H1 (cell line): ENCODE results near the gene KCNJ18. TPM values are rescaled to one million over a fixed set of nuclear protein-coding genes. Genes with fewer than 3 reads are reported as not detected.

Experiments used
- CTCF ChIA-PET: fragments of 300-600 bp; sonication (Branson Sonifier 250); formaldehyde crosslinking; loops from one replicate; lab custom pipeline; 2021; ENCODE audit not compliant: partially characterized antibody; lab: Charles Lee
- POLR2A ChIA-PET: fragments of 300-600 bp; sonication (Branson Sonifier 250); formaldehyde crosslinking; loops from one replicate; lab custom pipeline; 2021; ENCODE audit warnings: inconsistent platforms; ENCODE audit not compliant: partially characterized antibody; lab: Charles Lee
- DNase-seq, 2 experiments: peaks; one replicate each; pipeline versions ENCODE4 v3.0.0 to v3.0.0-alpha.2; 2010 to 2022; ENCODE audit warnings: low spot score in 2 of 2, low read depth in 1 of 2, mixed read lengths in 1 of 2
- FAIRE-seq: peaks from 2 replicates; lab custom pipeline; 2011; peaks lifted over from hg19 to GRCh38; lab: Jason Lieb, UNC
- H2AFZ ChIP-seq: 2 replicates; pipeline ENCODE4 v1.8.1; 2012; ENCODE audit warnings: low read length, inconsistent platforms
- H2AK5ac ChIP-seq: 2 replicates; pipeline ENCODE4 v1.6.1; 2013; ENCODE audit warnings: low read depth, low read length
- H2BK120ac ChIP-seq: replicated peaks from 2 replicates; pipeline ENCODE3; 2013; ENCODE audit warnings: low read depth, low read length, inconsistent platforms
- H2BK12ac ChIP-seq: 2 replicates; pipeline ENCODE4 v1.6.1; 2013; ENCODE audit warnings: low read depth, low read length
- H2BK15ac ChIP-seq: 2 replicates; pipeline ENCODE4 v1.6.1; 2013; ENCODE audit warnings: low read length
- H2BK20ac ChIP-seq: 2 replicates; pipeline ENCODE4 v1.6.1; 2013; ENCODE audit warnings: low read length
- H2BK5ac ChIP-seq: 2 replicates; pipeline ENCODE4 v1.6.1; 2013; ENCODE audit warnings: low read depth, low read length
- H3K14ac ChIP-seq: 2 replicates; pipeline ENCODE4 v1.6.1; 2013; ENCODE audit warnings: inconsistent platforms; ENCODE audit not compliant: insufficient read length
- H3K18ac ChIP-seq: 2 replicates; pipeline ENCODE4 v1.6.1; 2013; ENCODE audit warnings: low read length; ENCODE audit errors: extremely low read depth
- H3K23ac ChIP-seq: 2 replicates; pipeline ENCODE4 v1.6.1; 2013; ENCODE audit warnings: inconsistent platforms; ENCODE audit not compliant: insufficient read length
- H3K23me2 ChIP-seq: 2 replicates; pipeline ENCODE4 v1.6.1; 2013; ENCODE audit warnings: low read depth, low read length
- H3K27ac ChIP-seq: 2 replicates; pipeline ENCODE4 v1.6.1; 2011; ENCODE audit warnings: low read depth, low read length, inconsistent platforms
- H3K27me3 ChIP-seq, 4 experiments: replicated peaks in 1 of 4; 1 replicate in 1 of 4; 2 replicates in 3 of 4; pipeline versions ENCODE4 v1.6.1 to v1.8.1; 2011 to 2013; ENCODE audit warnings: low read length in 3 of 4, mild to moderate bottlenecking in 3 of 4, inconsistent platforms in 2 of 4, mixed read lengths in 2 of 4, moderate library complexity in 1 of 4; ENCODE audit not compliant: control insufficient read depth in 3 of 4, insufficient read depth in 3 of 4; ENCODE audit errors: extremely low read depth in 1 of 4
- H3K36me3 ChIP-seq, 4 experiments: 2 replicates each; pipeline versions ENCODE4 v1.6.1 to v1.8.1; 2011 to 2013; ENCODE audit warnings: mild to moderate bottlenecking in 4 of 4, low read length in 3 of 4, moderate library complexity in 2 of 4, control low read depth in 1 of 4, inconsistent platforms in 1 of 4; ENCODE audit not compliant: insufficient read depth in 4 of 4, control insufficient read depth in 2 of 4
- H3K4ac ChIP-seq: replicated peaks from 2 replicates; pipeline ENCODE3; 2013; ENCODE audit warnings: low read length, low read depth, mixed read lengths, inconsistent platforms; ENCODE audit not compliant: insufficient read length
- H3K4me1 ChIP-seq, 4 experiments: replicated peaks in 1 of 4; 1 replicate in 1 of 4; 2 replicates in 3 of 4; pipeline versions ENCODE4 v1.6.1 to v1.8.1; 2011 to 2013; ENCODE audit warnings: low read length in 3 of 4, inconsistent platforms in 2 of 4, mixed read lengths in 1 of 4; ENCODE audit not compliant: insufficient read depth in 4 of 4, control insufficient read depth in 3 of 4
- H3K4me2 ChIP-seq, 2 experiments: 2 replicates each; pipeline versions ENCODE4 v1.6.1 to v1.8.1; 2011 to 2013; ENCODE audit warnings: low read depth in 2 of 2, low read length in 2 of 2, control low read depth in 1 of 2, inconsistent platforms in 1 of 2, mild to moderate bottlenecking in 1 of 2; ENCODE audit not compliant: insufficient read depth in 1 of 2
- H3K4me3 ChIP-seq, 4 experiments: fragments of 200-600, 300-600 bp in 1 of 4; sonication (generic), shearing (Covaris generic), sonication (Bioruptor Twin) in 1 of 4; 2 replicates each; pipeline versions ENCODE4 v1.5.1 to v1.8.1; 2011 to 2016; ENCODE audit warnings: low read length in 4 of 4, low read depth in 3 of 4, control low read depth in 2 of 4, inconsistent platforms in 2 of 4, mild to moderate bottlenecking in 2 of 4, mixed read lengths in 1 of 4, moderate library complexity in 1 of 4; ENCODE audit not compliant: insufficient read depth in 2 of 4; ENCODE audit errors: extremely low read depth in 1 of 4
- H3K56ac ChIP-seq: replicated peaks from 2 replicates; pipeline ENCODE3; 2013; ENCODE audit warnings: low read depth, mild to moderate bottlenecking, mixed read lengths, low read length, inconsistent platforms; ENCODE audit not compliant: insufficient read length
- H3K79me1 ChIP-seq: 2 replicates; pipeline ENCODE4 v1.6.1; 2013; ENCODE audit warnings: low read depth, low read length, control low read depth
- H3K79me2 ChIP-seq, 2 experiments: 2 replicates each; pipeline versions ENCODE4 v1.6.1 to v1.8.1; 2012 to 2013; ENCODE audit warnings: low read length in 2 of 2, mild to moderate bottlenecking in 2 of 2, inconsistent platforms in 1 of 2; ENCODE audit not compliant: insufficient read depth in 2 of 2, control insufficient read depth in 1 of 2
- H3K9ac ChIP-seq, 4 experiments: replicated peaks in 1 of 4; 1 replicate in 1 of 4; 2 replicates in 3 of 4; pipeline versions ENCODE4 v1.6.1 to v1.8.1; 2011 to 2013; ENCODE audit warnings: low read depth in 3 of 4, low read length in 3 of 4, control low read depth in 2 of 4, mild to moderate bottlenecking in 2 of 4, moderate library complexity in 2 of 4, inconsistent platforms in 1 of 4; ENCODE audit errors: extremely low read depth in 1 of 4
- H3K9me3 ChIP-seq, 2 experiments: 2 replicates each; pipeline versions ENCODE4 v1.6.1 to v1.8.1; 2012 to 2013; ENCODE audit warnings: mild to moderate bottlenecking in 2 of 2, moderate library complexity in 2 of 2, control low read depth in 1 of 2, inconsistent platforms in 1 of 2, low read depth in 1 of 2, low read length in 1 of 2, mixed read lengths in 1 of 2; ENCODE audit not compliant: insufficient read depth in 2 of 2
- H4K20me1 ChIP-seq, 2 experiments: replicated peaks in 1 of 2; 2 replicates each; pipeline versions ENCODE3 to v1.8.1; 2011 to 2013; ENCODE audit warnings: inconsistent platforms in 2 of 2, low read length in 2 of 2, mild to moderate bottlenecking in 1 of 2; ENCODE audit not compliant: insufficient read depth in 2 of 2, control insufficient read depth in 1 of 2
- H4K5ac ChIP-seq: 2 replicates; pipeline ENCODE4 v1.6.1; 2013; ENCODE audit warnings: low read length, low read depth, mixed read lengths, inconsistent platforms; ENCODE audit not compliant: insufficient read length
- H4K8ac ChIP-seq: 2 replicates; pipeline ENCODE4 v1.8.0; 2013; ENCODE audit warnings: mild to moderate bottlenecking, moderate library complexity, low read length, inconsistent platforms; ENCODE audit not compliant: insufficient read depth; ENCODE audit errors: extremely low read depth
- H4K91ac ChIP-seq: replicated peaks from 2 replicates; pipeline ENCODE3; 2013; ENCODE audit warnings: low read length, mixed read lengths, inconsistent platforms; ENCODE audit not compliant: insufficient read length
- ATF2 ChIP-seq: IDR thresholded peaks from 2 replicates; pipeline ENCODE4 v1.6.1; 2012; ENCODE audit warnings: low read length, inconsistent platforms
- POLR2A ChIP-seq, 2 experiments: IDR thresholded peaks; 1 replicate in 1 of 2; 2 replicates in 1 of 2; pipeline ENCODE4 v1.6.1; 2011; ENCODE audit warnings: low read depth in 2 of 2, low read length in 2 of 2, mild to moderate bottlenecking in 2 of 2; ENCODE audit errors: control extremely low read depth in 1 of 2
- RFX5 ChIP-seq: IDR thresholded peaks from 2 replicates; pipeline ENCODE4 v1.6.1; 2011; ENCODE audit warnings: low read depth, low read length, improper control_type of control experiment, borderline replicate concordance
- RXRA ChIP-seq: IDR thresholded peaks from 2 replicates; pipeline ENCODE4 v1.6.1; 2011; ENCODE audit warnings: low read depth, mild to moderate bottlenecking, low read length, moderate library complexity; ENCODE audit not compliant: insufficient read depth
- SIN3A ChIP-seq, 2 experiments: IDR thresholded peaks in 1 of 2; conservative IDR thresholded peaks in 1 of 2; 2 replicates each; pipeline ENCODE4 v1.6.1; 2011 to 2012; ENCODE audit warnings: low read length in 2 of 2, improper control_type of control experiment in 1 of 2, low read depth in 1 of 2, mild to moderate bottlenecking in 1 of 2
- TCF12 ChIP-seq: IDR thresholded peaks from 2 replicates; pipeline ENCODE4 v1.6.1; 2011; ENCODE audit warnings: low read depth, mild to moderate bottlenecking, low read length
- WGBS, 2 experiments: shearing (Covaris generic) in 1 of 2; methylation state at CpG; one replicate each; pipeline versions ENCODE4 v1.1.6 to v1.1.7; 2013 to 2015; ENCODE audit warnings: low lambda C conversion rate in 2 of 2, mixed read lengths in 2 of 2, inconsistent platforms in 1 of 2, low coverage in 1 of 2, missing lambda C conversion rate in 1 of 2; ENCODE audit not compliant: insufficient replicate concordance in 2 of 2, insufficient coverage in 1 of 2, insufficient read length in 1 of 2; ENCODE audit errors: extremely low coverage in 1 of 2, missing lambda C conversion rate in 1 of 2; 5-methylcytosine and 5-hydroxymethylcytosine counted together
- polyA plus RNA-seq, 7 experiments: library from polyadenylated mRNA; depleted of rRNA in 3 of 7; stranded (reverse) in 5 of 7; unstranded in 2 of 7; fragments of >200 nt in 5 of 7; fragments of 200-250 nt in 2 of 7; gene quantifications; 1 replicate in 5 of 7; 2 replicates in 1 of 7; 4 replicates in 1 of 7; pipeline versions ENCODE4 v1.2.1 to v1.2.3, GENCODE V29; 2011 to 2013; ENCODE audit warnings: missing spikeins in 2 of 7, mixed read lengths in 2 of 7
- total RNA-seq: library from RNA; stranded (reverse); fragmentation: NEBNext Ultra II Directional; extraction: Animal tissue kit (Norgen Biotek cat#: 25700); gene quantifications from 2 replicates; pipeline ENCODE4 v1.2.1, GENCODE V29; 2021

Gene KCNJ18
- total and polyA plus RNA-seq, 2 of the 8 experiments (the other 6 are each of a cell fraction or from before 2014, with no cell fraction given), result not detected

- CTCF ChIA-PET, result no interaction called here
- no peak overlapping the region for H3K4me3 ChIP-seq
- 65% methylated on average over 12 of the region's 13 CpGs; no CpG with 5 or more reads in 1 of the 2 experiments for WGBS, 2 experiments
Observed at GRCh38 chr17:21742326-21742725, 50.0 kb downstream of the KCNJ18 start.

More at GRCh38 chr17:21742326-21742725, 50.0 kb downstream of the KCNJ18 start:
- Histone ChIP-seq H3K23me2 (no peaks in the 10 kb centered on the region), H3K4ac (no peak overlapping the region), H3K18ac (no peak overlapping the region), H2AFZ (no peak overlapping the region), H3K27me3 (no peaks in the 10 kb centered on the region), H3K79me2 (no peaks in the 10 kb centered on the region), H3K79me1 (no peaks in the 10 kb centered on the region), H3K4me2 (no peak overlapping the region), H3K27ac (no peak overlapping the region), H2BK5ac (no peak overlapping the region), H2BK12ac (no peak overlapping the region), H2BK20ac (no peak overlapping the region)
- DNase-seq (no peak), FAIRE-seq (no peak)
- POLR2A ChIA-PET, result no interaction called here
- TF ChIP-seq ATF2 (no peak), RXRA (no peak), TCF12 (no peak), POLR2A (IDR thresholded peaks at IDR 0.05; ENCODE audit: control extremely low read depth in 1 of 2, low read depth in 2 of 2, low read length in 2 of 2) (no peak), RFX5 (no peak), SIN3A (conservative IDR thresholded peaks at IDR 0.05 in 1 of 2, IDR thresholded peaks at IDR 0.05 in 1 of 2; ENCODE audit: low read depth in 1 of 2, low read length in 2 of 2) (no peak)
- TF ChIP-seq, all 59 proteins: peak for 0
- H4K5ac ChIP-seq, result no peak overlapping the region
- H3K9ac ChIP-seq, result no peak overlapping the region
- no peaks in the 10 kb centered on the region for H3K36me3 ChIP-seq
- H4K8ac ChIP-seq, result no peak overlapping the region
- no peak overlapping the region for H3K14ac ChIP-seq
- H3K23ac ChIP-seq, result no peak overlapping the region
- H3K4me1 ChIP-seq, result no peaks in the 10 kb centered on the region
- no peak overlapping the region for H3K56ac ChIP-seq
- H2AK5ac ChIP-seq, result no peak overlapping the region
- H4K20me1 ChIP-seq, result no peaks in the 10 kb centered on the region
- peaks cover 7 to 46% of the 10 kb centered on the region in 2 experiments; a peak in 2 of 4 replicates for H3K9me3 ChIP-seq
- H4K91ac ChIP-seq, result no peak overlapping the region
- H2BK15ac ChIP-seq, result no peak overlapping the region
- no peak overlapping the region for H2BK120ac ChIP-seq
